Keratinocyte (primary cell): ENCODE results near the gene KMT2A. TPM values are rescaled to one million over a fixed set of nuclear protein-coding genes. Genes with fewer than 3 reads are reported as not detected.
A peak's percentile ranks its signal among the peaks of the same experiment; 100 is the strongest.

Experiments
- DNase-seq: peaks from one replicate; pipeline ENCODE4 v3.0.0-alpha.2; 2011; ENCODE audit warnings: low read depth, missing footprints, low spot score
- FAIRE-seq: peaks from 2 replicates; lab custom pipeline; 2011; peaks lifted over from hg19 to GRCh38; lab: Jason Lieb, UNC
- H2AFZ ChIP-seq: 2 replicates; pipeline ENCODE4 v1.6.0; 2012; ENCODE audit warnings: low read length, control low read depth, inconsistent platforms; ENCODE audit not compliant: control insufficient read depth
- H3K27ac ChIP-seq: 2 replicates; pipeline ENCODE4 v1.5.1; 2011; ENCODE audit warnings: low read length; ENCODE audit not compliant: control insufficient read depth, insufficient read depth
- H3K27me3 ChIP-seq: 3 replicates; pipeline ENCODE4 v1.6.0; 2011; ENCODE audit warnings: low read length; ENCODE audit not compliant: control insufficient read depth, insufficient read depth; ENCODE audit errors: extremely low read depth
- H3K36me3 ChIP-seq, 2 experiments: 2 replicates in 1 of 2; 3 replicates in 1 of 2; pipeline ENCODE4 v1.5.1; 2011; ENCODE audit warnings: low read length in 2 of 2, mild to moderate bottlenecking in 1 of 2; ENCODE audit not compliant: control insufficient read depth in 2 of 2, insufficient read depth in 2 of 2; ENCODE audit errors: extremely low read depth in 1 of 2
- H3K4me1 ChIP-seq: 3 replicates; pipeline ENCODE4 v1.5.1; 2011; ENCODE audit warnings: low read length; ENCODE audit not compliant: control insufficient read depth, insufficient read depth; ENCODE audit errors: extremely low read depth
- H3K4me2 ChIP-seq: 3 replicates; pipeline ENCODE4 v1.6.0; 2011; ENCODE audit warnings: low read depth, low read length; ENCODE audit not compliant: control insufficient read depth, insufficient read depth; ENCODE audit errors: extremely low read depth
- H3K4me3 ChIP-seq, 3 experiments: fragments of 200-600 bp in 1 of 3; sonication (generic) in 1 of 3; 2 replicates in 2 of 3; 3 replicates in 1 of 3; pipeline ENCODE4 v1.5.1; 2011 to 2016; ENCODE audit warnings: low read length in 3 of 3, mild to moderate bottlenecking in 3 of 3, control low read depth in 2 of 3, inconsistent platforms in 1 of 3, low read depth in 1 of 3, mixed read lengths in 1 of 3, mixed run types in 1 of 3, moderate library complexity in 1 of 3; ENCODE audit not compliant: control insufficient read depth in 2 of 3, insufficient read depth in 2 of 3; ENCODE audit errors: extremely low read depth in 1 of 3
- H3K79me2 ChIP-seq: 2 replicates; pipeline ENCODE4 v1.6.0; 2012; ENCODE audit warnings: low read length; ENCODE audit not compliant: control insufficient read depth, insufficient read depth
- H3K9ac ChIP-seq: 3 replicates; pipeline ENCODE4 v1.6.0; 2011; ENCODE audit warnings: low read length; ENCODE audit not compliant: control insufficient read depth, insufficient read depth; ENCODE audit errors: extremely low read depth
- H3K9me1 ChIP-seq: 3 replicates; pipeline ENCODE4 v1.6.0; 2011; ENCODE audit warnings: low read length; ENCODE audit not compliant: control insufficient read depth, insufficient read depth; ENCODE audit errors: extremely low read depth
- H3K9me3 ChIP-seq: 2 replicates; pipeline ENCODE4 v1.5.1; 2012; ENCODE audit warnings: low read depth, low read length; ENCODE audit not compliant: control insufficient read depth
- H4K20me1 ChIP-seq: 3 replicates; pipeline ENCODE4 v1.6.0; 2011; ENCODE audit warnings: low read length; ENCODE audit not compliant: control insufficient read depth, insufficient read depth; ENCODE audit errors: extremely low read depth
- EZH2 ChIP-seq: IDR thresholded peaks from one replicate; pipeline ENCODE4 v1.6.1; 2012; ENCODE audit warnings: inconsistent platforms, mild to moderate bottlenecking, low read length, moderate library complexity
- dilution Hi-C: fragments of 300-500 bp; cut with MboI; formaldehyde crosslinking; loops from one replicate; pipeline ENCODE4 v1.7.0; 2020; ENCODE audit warnings: low sequenced_read_pairs; ENCODE audit not compliant: extremely low pct_ligation_motif_present
- polyA plus RNA-seq, 5 experiments: library from polyadenylated mRNA; depleted of rRNA in 3 of 5; stranded (reverse) in 3 of 5; stranded (forward) in 1 of 5; unstranded in 1 of 5; fragments of >200 nt; gene quantifications; 1 replicate in 1 of 5; 2 replicates in 3 of 5; 3 replicates in 1 of 5; pipeline versions ENCODE4 v1.2.1 to v1.2.3, GENCODE V29; 2011 to 2012; ENCODE audit warnings: missing spikeins in 2 of 5, low read depth in 1 of 5, low replicate concordance in 1 of 5
- TF ChIP-seq, protein P1 (sequence below), 3 experiments: IDR thresholded peaks in 1 of 3; conservative IDR thresholded peaks in 1 of 3; optimal IDR thresholded peaks in 1 of 3; 2 replicates in 2 of 3; 3 replicates in 1 of 3; pipeline versions ENCODE3 to v1.5.1; 2011; ENCODE audit warnings: low read length in 3 of 3, mild to moderate bottlenecking in 3 of 3, moderate library complexity in 2 of 3, control low read depth in 1 of 3, inconsistent platforms in 1 of 3; ENCODE audit not compliant: insufficient read depth in 2 of 3; ENCODE audit errors: extremely low read depth in 1 of 3

Gene KMT2A
- polyA plus RNA-seq, 1 donor (not counting 4 experiments of a cell fraction or from before 2014, with no cell fraction given) = 11.7 TPM

DNA sequence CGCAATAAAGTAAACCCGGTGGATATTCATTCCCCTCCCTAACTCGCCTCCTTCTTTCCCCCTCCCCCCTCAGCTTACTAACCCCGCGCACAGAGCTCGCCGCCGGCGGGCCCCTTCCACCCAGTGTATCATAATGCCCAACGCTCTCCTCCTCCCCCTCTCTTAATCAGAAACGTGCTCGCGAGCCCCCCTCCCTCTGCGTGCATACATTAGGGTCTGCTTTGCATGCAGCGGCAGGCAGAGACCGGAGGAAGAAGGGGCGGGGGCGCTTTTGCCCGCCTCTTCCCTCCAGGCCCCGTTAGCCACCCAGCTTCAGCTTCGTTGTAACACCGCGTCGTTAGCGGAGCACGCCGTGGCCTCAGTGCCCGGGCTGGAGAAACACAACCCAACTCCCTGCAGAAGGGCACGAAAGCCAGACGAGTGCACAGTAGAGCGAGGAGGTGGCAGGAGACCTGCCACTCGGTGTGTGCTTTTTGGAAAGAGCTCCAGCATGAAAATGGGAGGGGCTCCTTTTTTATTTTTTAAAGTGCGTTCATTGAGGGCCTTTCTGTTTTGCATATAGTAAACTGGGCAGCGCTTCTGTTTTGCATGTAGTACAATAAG is 901 bp upstream of the KMT2A start:
- no peaks in the 10 kb centered on the region for H3K27me3 ChIP-seq
- peak overlapping the region; percentile 95 for H3K4me2 ChIP-seq
- peaks cover 20% of the 10 kb centered on the region for H3K4me1 ChIP-seq
- H2AFZ ChIP-seq = peak overlapping the region; percentile 92
- H3K9me1 ChIP-seq = no peaks in the 10 kb centered on the region
- FAIRE-seq (no peak), DNase-seq (no peak)
- H3K36me3 ChIP-seq = no peaks in the 10 kb centered on the region
- peak overlapping the region; percentile 72 to 94 (median 89) for H3K4me3 ChIP-seq
- peak overlapping the region; percentile 69 for H3K27ac ChIP-seq
- dilution Hi-C loops = no loop called here
- TF ChIP-seq EZH2 = no peak
- TF ChIP-seq, protein P1, sequence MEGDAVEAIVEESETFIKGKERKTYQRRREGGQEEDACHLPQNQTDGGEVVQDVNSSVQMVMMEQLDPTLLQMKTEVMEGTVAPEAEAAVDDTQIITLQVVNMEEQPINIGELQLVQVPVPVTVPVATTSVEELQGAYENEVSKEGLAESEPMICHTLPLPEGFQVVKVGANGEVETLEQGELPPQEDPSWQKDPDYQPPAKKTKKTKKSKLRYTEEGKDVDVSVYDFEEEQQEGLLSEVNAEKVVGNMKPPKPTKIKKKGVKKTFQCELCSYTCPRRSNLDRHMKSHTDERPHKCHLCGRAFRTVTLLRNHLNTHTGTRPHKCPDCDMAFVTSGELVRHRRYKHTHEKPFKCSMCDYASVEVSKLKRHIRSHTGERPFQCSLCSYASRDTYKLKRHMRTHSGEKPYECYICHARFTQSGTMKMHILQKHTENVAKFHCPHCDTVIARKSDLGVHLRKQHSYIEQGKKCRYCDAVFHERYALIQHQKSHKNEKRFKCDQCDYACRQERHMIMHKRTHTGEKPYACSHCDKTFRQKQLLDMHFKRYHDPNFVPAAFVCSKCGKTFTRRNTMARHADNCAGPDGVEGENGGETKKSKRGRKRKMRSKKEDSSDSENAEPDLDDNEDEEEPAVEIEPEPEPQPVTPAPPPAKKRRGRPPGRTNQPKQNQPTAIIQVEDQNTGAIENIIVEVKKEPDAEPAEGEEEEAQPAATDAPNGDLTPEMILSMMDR (optimal IDR thresholded peaks at IDR 0.05 in 1 of 3, IDR thresholded peaks at IDR 0.05 in 1 of 3, conservative IDR thresholded peaks at IDR 0.05 in 1 of 3; ENCODE audit: extremely low read depth in 1 of 3, insufficient read depth in 2 of 3, low read length in 3 of 3) = no peak
- H3K9me3 ChIP-seq = no peaks in the 10 kb centered on the region
- peaks cover 10% of the 10 kb centered on the region for H4K20me1 ChIP-seq
- H3K79me2 ChIP-seq = peaks cover 38% of the 10 kb centered on the region
- peak overlapping the region; percentile 61 for H3K9ac ChIP-seq

DNA sequence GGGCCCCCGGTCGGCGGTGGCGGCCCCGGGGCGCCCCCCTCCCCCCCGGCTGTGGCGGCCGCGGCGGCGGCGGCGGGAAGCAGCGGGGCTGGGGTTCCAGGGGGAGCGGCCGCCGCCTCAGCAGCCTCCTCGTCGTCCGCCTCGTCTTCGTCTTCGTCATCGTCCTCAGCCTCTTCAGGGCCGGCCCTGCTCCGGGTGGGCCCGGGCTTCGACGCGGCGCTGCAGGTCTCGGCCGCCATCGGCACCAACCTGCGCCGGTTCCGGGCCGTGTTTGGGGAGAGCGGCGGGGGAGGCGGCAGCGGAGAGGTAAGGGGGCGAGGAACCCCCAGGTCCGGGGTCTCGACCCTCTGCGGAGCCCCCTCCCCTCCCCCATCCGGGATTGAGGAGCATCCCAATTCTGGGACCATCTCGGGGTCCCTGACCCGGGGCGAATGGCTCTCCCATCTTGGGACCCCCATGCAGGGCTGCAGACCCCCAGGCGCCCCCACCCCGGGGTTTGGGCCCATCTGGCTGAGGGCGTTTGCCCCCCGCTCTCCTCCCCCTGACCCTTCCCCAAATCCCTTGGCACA is 431 bp downstream of the KMT2A start:
- Histone ChIP-seq H3K4me1 (peaks cover 25% of the 10 kb centered on the region), H4K20me1 (peaks cover 12% of the 10 kb centered on the region)

More for the DNA sequence above, 431 bp downstream of the KMT2A start:
- dilution Hi-C loops = no loop called here
- Histone ChIP-seq H2AFZ (peak overlapping the region; percentile 12), H3K9me1 (no peaks in the 10 kb centered on the region), H3K27me3 (no peaks in the 10 kb centered on the region), H3K4me2 (peak overlapping the region; percentile 76), H3K36me3 (peaks cover 0 to under 1% of the 10 kb centered on the region in 2 experiments), H3K27ac (peak overlapping the region; percentile 63), H3K79me2 (peaks cover 51% of the 10 kb centered on the region), H3K4me3 (peak overlapping the region; percentile 84 to 94 (median 87)), H3K9ac (peak overlapping the region; percentile 81), H3K9me3 (no peaks in the 10 kb centered on the region)
- no peak for DNase-seq
- FAIRE-seq = no peak
- TF ChIP-seq, protein P1 (optimal IDR thresholded peaks at IDR 0.05 in 1 of 3, IDR thresholded peaks at IDR 0.05 in 1 of 3, conservative IDR thresholded peaks at IDR 0.05 in 1 of 3; ENCODE audit: extremely low read depth in 1 of 3, insufficient read depth in 2 of 3, low read length in 3 of 3) = no peak
- no peak for TF ChIP-seq EZH2
